Suppressor macrophage treated with lipopolysaccharide for 1 hour (primary cell): ENCODE measurements around the gene PDGFA.

ENCODE experiments used
- DNase-seq, 3 donors: peaks; one replicate each; pipeline ENCODE4 v3.0.0-alpha.2; 2020 to 2022

PDGFA gene

GRCh38 chr7:457814-458510, 61.7 kb downstream of the PDGFA start:
- no peak for DNase-seq

DNA sequence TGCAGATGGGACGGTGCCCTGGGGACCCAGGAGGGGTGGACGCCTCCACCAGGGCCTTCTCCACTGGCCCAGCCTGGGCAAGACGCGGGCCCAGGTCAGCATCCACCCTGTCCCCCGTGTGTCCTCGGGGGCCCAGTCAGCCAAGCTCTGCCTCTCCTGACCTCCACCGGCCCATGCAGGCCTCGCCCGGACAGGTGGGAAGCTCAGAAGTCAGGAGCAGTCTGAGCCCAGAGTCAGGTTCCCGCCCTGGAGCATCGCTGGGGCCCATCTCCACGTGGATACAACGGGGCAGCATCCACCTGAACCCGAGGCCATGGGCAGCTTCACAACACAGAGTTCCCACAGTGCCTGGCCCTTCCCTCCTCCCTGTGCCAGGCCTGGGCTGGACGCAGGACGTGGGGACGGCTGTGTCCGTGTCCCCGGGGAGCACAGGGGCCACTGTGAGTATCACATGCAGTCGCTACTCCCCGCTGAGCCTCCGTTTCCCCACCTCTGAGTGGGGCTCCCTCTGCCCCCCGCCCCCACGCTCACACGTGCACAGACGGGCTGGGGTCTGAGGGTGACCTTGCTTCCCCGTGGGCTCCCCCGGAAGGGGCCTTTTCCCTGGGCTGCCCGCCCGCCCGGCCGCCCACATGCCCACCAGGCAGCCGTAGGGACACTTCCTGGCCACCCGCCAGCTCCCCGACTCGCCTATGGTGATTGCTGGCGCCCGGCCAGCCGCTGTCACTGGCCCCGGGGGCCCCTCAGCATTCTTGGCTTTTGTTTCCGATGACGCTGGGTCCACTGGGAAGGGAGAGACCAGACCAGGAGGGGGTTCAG, 64.3 kb downstream of the PDGFA start:
- no peak for DNase-seq

DNA sequence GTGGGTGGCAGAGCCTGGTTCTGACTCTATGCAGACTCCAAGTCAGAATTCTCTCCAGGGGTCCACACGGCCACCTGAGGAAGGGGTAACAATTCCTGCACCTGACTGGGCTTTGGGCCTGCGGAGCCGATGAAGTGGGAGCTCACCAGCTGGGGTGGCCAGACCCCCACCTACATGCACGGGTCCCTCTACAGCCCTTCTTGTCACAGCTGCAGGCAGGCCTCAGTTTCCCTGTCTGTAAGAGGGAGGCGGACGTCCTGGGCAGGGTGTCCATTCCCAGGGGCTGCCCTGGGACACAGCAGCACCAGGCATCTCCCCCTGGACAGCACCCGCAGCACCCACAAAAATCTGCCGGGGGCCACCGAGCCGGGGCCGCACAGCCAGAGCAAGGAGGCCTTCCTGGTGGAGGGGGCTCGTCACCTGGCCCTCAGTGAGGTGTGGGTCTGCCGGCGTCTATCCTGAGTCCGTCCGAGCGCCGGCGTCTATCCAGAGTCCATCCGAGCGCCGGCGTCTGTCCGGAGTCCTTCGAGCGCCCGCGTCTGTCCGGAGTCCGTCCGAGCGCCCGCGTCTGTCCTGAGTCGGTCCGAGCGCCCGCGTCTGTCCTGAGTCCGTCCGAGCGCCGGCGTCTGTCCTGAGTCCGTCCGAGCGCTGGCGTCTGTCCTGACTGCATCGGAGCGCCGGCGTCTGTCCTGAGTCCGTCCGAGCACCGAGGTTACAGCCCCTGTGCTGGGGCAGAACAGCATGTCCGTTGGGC, 65.1 kb downstream of the PDGFA start:
- no peak for DNase-seq

- no peak for DNase-seq
These were observed 65.9 kb downstream of the PDGFA start for GRCh38 chr7:453597-454306.

DNA sequence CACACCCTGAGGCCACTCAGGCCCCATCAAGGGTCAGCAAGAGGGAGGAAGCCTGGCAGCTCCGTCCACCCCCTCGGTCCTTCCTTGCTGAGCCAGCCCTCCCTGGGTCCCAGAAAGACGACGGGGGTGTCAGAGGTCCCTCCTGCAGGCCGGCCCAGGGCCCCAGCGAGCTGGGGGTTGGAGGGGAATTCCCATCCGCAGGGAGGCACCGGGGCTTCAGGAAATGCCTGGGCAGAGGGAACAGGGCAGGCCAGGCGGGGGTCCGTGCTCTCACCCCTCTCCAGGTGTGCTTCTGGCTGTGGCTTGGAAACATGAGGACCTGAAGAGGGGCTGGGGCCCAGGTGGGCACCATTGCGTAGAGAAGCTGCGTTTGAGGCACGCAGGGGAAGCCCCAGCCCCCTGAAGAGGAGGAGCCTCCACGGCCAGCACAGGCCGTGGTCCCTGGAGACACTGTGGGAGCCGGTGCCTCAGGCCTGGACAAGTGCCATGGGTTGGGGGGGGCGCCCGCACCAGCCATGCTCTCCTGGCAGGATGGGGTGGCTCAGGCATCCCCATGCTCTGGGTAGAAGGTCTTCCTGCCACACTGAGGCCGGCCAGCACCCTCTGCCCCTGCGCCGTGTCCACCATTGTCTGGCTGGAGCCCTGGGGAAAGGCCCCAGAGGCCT, 66.7 kb downstream of the PDGFA start:
- no peak for DNase-seq

- DNase-seq: no peak
These were observed 67.4 kb downstream of the PDGFA start for GRCh38 chr7:452226-452751.

- DNase-seq: peak in 1 of 3 donors; percentile 26
These were observed 68.1 kb downstream of the PDGFA start for GRCh38 chr7:451255-452225.

- no peak for DNase-seq
These were observed 68.9 kb downstream of the PDGFA start for GRCh38 chr7:450741-451140.

DNA sequence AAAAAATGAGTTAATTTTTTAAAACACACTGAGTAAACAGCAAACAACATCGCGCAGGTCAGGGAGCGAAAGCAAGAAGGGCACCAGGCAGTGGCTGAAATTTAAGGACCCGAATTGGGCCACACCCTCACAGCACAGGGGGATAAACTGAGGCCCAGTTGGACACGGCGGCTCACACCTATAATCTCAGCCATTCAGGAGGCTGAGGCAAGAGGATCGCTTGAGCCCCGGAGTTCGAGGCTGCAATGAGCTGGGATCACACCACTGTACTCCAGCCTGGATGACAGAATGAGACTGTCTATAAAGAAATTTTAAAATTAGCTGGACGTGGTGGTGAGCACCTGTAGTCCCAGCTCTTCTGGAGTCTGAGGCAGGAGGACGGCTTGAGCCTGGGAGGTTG, 69.6 kb downstream of the PDGFA start:
- DNase-seq: no peak

GRCh38 chr7:449324-450019, 70.2 kb downstream of the PDGFA start:
- DNase-seq: no peak

DNA sequence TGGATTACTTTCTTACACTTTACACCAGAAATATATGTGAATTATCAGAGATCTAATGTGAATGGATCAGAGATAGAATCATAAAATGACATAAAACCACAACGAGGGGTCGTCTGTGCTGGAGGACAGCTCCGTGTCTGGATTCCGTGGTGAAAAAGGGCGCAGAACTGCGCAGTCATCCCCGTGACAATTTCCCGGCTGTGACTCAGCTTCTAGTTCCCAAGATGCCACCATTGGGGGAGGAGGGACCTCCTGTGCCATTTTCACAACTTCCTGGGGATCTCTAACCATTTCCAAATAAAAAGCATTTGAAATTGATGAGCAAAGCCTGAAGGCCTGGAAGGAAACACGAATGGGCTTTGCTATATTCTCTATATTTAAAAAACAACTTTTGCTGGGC, 72.1 kb downstream of the PDGFA start:
- DNase-seq: no peak
